Keratinocyte (primary cell): ENCODE results near the gene ENO2. TPM values are rescaled to one million over a fixed set of nuclear protein-coding genes. Genes with fewer than 3 reads are reported as not detected.

Source experiments
- DNase-seq: peaks from one replicate; pipeline ENCODE4 v3.0.0-alpha.2; 2011; ENCODE audit warnings: low read depth, missing footprints, low spot score
- FAIRE-seq: peaks from 2 replicates; lab custom pipeline; 2011; peaks lifted over from hg19 to GRCh38; lab: Jason Lieb, UNC
- H2AFZ ChIP-seq: 2 replicates; pipeline ENCODE4 v1.6.0; 2012; ENCODE audit warnings: low read length, control low read depth, inconsistent platforms; ENCODE audit not compliant: control insufficient read depth
- H3K27ac ChIP-seq: 2 replicates; pipeline ENCODE4 v1.5.1; 2011; ENCODE audit warnings: low read length; ENCODE audit not compliant: control insufficient read depth, insufficient read depth
- H3K27me3 ChIP-seq: 3 replicates; pipeline ENCODE4 v1.6.0; 2011; ENCODE audit warnings: low read length; ENCODE audit not compliant: control insufficient read depth, insufficient read depth; ENCODE audit errors: extremely low read depth
- H3K36me3 ChIP-seq, 2 experiments: 2 replicates in 1 of 2; 3 replicates in 1 of 2; pipeline ENCODE4 v1.5.1; 2011; ENCODE audit warnings: low read length in 2 of 2, mild to moderate bottlenecking in 1 of 2; ENCODE audit not compliant: control insufficient read depth in 2 of 2, insufficient read depth in 2 of 2; ENCODE audit errors: extremely low read depth in 1 of 2
- H3K4me1 ChIP-seq: 3 replicates; pipeline ENCODE4 v1.5.1; 2011; ENCODE audit warnings: low read length; ENCODE audit not compliant: control insufficient read depth, insufficient read depth; ENCODE audit errors: extremely low read depth
- H3K4me2 ChIP-seq: 3 replicates; pipeline ENCODE4 v1.6.0; 2011; ENCODE audit warnings: low read depth, low read length; ENCODE audit not compliant: control insufficient read depth, insufficient read depth; ENCODE audit errors: extremely low read depth
- H3K4me3 ChIP-seq, 3 experiments: fragments of 200-600 bp in 1 of 3; sonication (generic) in 1 of 3; 2 replicates in 2 of 3; 3 replicates in 1 of 3; pipeline ENCODE4 v1.5.1; 2011 to 2016; ENCODE audit warnings: low read length in 3 of 3, mild to moderate bottlenecking in 3 of 3, control low read depth in 2 of 3, inconsistent platforms in 1 of 3, low read depth in 1 of 3, mixed read lengths in 1 of 3, mixed run types in 1 of 3, moderate library complexity in 1 of 3; ENCODE audit not compliant: control insufficient read depth in 2 of 3, insufficient read depth in 2 of 3; ENCODE audit errors: extremely low read depth in 1 of 3
- H3K79me2 ChIP-seq: 2 replicates; pipeline ENCODE4 v1.6.0; 2012; ENCODE audit warnings: low read length; ENCODE audit not compliant: control insufficient read depth, insufficient read depth
- H3K9ac ChIP-seq: 3 replicates; pipeline ENCODE4 v1.6.0; 2011; ENCODE audit warnings: low read length; ENCODE audit not compliant: control insufficient read depth, insufficient read depth; ENCODE audit errors: extremely low read depth
- H3K9me1 ChIP-seq: 3 replicates; pipeline ENCODE4 v1.6.0; 2011; ENCODE audit warnings: low read length; ENCODE audit not compliant: control insufficient read depth, insufficient read depth; ENCODE audit errors: extremely low read depth
- H3K9me3 ChIP-seq: 2 replicates; pipeline ENCODE4 v1.5.1; 2012; ENCODE audit warnings: low read depth, low read length; ENCODE audit not compliant: control insufficient read depth
- H4K20me1 ChIP-seq: 3 replicates; pipeline ENCODE4 v1.6.0; 2011; ENCODE audit warnings: low read length; ENCODE audit not compliant: control insufficient read depth, insufficient read depth; ENCODE audit errors: extremely low read depth
- EZH2 ChIP-seq: IDR thresholded peaks from one replicate; pipeline ENCODE4 v1.6.1; 2012; ENCODE audit warnings: inconsistent platforms, mild to moderate bottlenecking, low read length, moderate library complexity
- dilution Hi-C: fragments of 300-500 bp; cut with MboI; formaldehyde crosslinking; loops from one replicate; pipeline ENCODE4 v1.7.0; 2020; ENCODE audit warnings: low sequenced_read_pairs; ENCODE audit not compliant: extremely low pct_ligation_motif_present
- polyA plus RNA-seq, 5 experiments: library from polyadenylated mRNA; depleted of rRNA in 3 of 5; stranded (reverse) in 3 of 5; stranded (forward) in 1 of 5; unstranded in 1 of 5; fragments of >200 nt; gene quantifications; 1 replicate in 1 of 5; 2 replicates in 3 of 5; 3 replicates in 1 of 5; pipeline versions ENCODE4 v1.2.1 to v1.2.3, GENCODE V29; 2011 to 2012; ENCODE audit warnings: missing spikeins in 2 of 5, low read depth in 1 of 5, low replicate concordance in 1 of 5
- TF ChIP-seq, protein P1 (sequence below), 3 experiments: IDR thresholded peaks in 1 of 3; conservative IDR thresholded peaks in 1 of 3; optimal IDR thresholded peaks in 1 of 3; 2 replicates in 2 of 3; 3 replicates in 1 of 3; pipeline versions ENCODE3 to v1.5.1; 2011; ENCODE audit warnings: low read length in 3 of 3, mild to moderate bottlenecking in 3 of 3, moderate library complexity in 2 of 3, control low read depth in 1 of 3, inconsistent platforms in 1 of 3; ENCODE audit not compliant: insufficient read depth in 2 of 3; ENCODE audit errors: extremely low read depth in 1 of 3

Gene ENO2
- polyA plus RNA-seq, 1 donor (not counting 4 experiments of a cell fraction or from before 2014, with no cell fraction given), result 1.7 TPM

DNA sequence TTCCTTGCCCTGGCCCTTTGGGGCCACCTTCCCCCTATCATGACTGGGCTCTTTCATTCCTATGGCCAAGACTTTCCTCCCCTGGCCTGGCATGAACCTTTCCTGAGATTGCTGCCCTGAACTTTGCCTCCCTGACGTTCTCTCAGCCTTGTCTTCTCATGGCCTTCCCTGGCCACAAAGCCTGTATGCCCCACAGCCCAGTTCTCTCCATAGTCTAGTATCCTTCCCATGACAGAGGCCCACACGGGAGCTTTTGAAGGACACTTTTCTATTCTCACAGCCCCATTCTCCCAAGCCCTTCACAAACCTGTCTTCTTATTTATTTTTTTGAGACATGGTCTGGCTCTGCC is 24.8 kb downstream of the ENO2 start:
- dilution Hi-C loops, result no loop called here
- Histone ChIP-seq H2AFZ (no peak overlapping the region), H3K27ac (no peak overlapping the region)

DNA sequence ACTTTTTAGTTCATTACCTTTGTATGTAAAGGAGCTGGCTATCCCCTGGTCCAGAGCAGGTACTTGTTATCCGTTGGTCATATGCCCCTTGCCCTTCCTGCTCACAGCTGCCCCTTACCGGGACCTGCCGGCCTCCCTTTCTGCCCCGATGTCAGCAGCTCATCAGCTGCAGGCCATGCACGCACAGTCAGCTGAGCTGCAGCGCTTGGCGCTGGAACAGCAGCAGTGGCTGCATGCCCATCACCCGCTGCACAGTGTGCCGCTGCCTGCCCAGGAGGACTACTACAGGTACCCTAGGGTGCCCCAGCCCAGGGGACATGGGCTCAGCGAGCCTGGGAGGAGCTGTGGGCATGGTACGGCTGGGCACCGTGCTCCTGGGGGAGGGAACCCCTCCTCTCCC is 26.9 kb downstream of the ENO2 start:
- Histone ChIP-seq H3K36me3 (peaks cover 16 to 21% of the 10 kb centered on the region in 2 experiments), H4K20me1 (no peaks in the 10 kb centered on the region), H3K9ac (no peak overlapping the region), H3K79me2 (peaks cover 3% of the 10 kb centered on the region), H3K4me1 (peaks cover 25% of the 10 kb centered on the region), H3K9me1 (no peaks in the 10 kb centered on the region), H3K4me3 (no peak overlapping the region), H3K4me2 (no peak overlapping the region), H3K27ac (no peak overlapping the region), H3K27me3 (no peaks in the 10 kb centered on the region), H3K9me3 (no peaks in the 10 kb centered on the region), H2AFZ (no peak overlapping the region)
- no peak for TF ChIP-seq EZH2
- TF ChIP-seq, protein P1, sequence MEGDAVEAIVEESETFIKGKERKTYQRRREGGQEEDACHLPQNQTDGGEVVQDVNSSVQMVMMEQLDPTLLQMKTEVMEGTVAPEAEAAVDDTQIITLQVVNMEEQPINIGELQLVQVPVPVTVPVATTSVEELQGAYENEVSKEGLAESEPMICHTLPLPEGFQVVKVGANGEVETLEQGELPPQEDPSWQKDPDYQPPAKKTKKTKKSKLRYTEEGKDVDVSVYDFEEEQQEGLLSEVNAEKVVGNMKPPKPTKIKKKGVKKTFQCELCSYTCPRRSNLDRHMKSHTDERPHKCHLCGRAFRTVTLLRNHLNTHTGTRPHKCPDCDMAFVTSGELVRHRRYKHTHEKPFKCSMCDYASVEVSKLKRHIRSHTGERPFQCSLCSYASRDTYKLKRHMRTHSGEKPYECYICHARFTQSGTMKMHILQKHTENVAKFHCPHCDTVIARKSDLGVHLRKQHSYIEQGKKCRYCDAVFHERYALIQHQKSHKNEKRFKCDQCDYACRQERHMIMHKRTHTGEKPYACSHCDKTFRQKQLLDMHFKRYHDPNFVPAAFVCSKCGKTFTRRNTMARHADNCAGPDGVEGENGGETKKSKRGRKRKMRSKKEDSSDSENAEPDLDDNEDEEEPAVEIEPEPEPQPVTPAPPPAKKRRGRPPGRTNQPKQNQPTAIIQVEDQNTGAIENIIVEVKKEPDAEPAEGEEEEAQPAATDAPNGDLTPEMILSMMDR (optimal IDR thresholded peaks at IDR 0.05 in 1 of 3, IDR thresholded peaks at IDR 0.05 in 1 of 3, conservative IDR thresholded peaks at IDR 0.05 in 1 of 3; ENCODE audit: extremely low read depth in 1 of 3, insufficient read depth in 2 of 3, low read length in 3 of 3), result no peak
- DNase-seq (no peak), FAIRE-seq (no peak)
- dilution Hi-C loops, result no loop called here

More for the DNA sequence above, 24.8 kb downstream of the ENO2 start:
- Histone ChIP-seq H3K9me1 (no peaks in the 10 kb centered on the region), H3K4me3 (no peak overlapping the region), H4K20me1 (no peaks in the 10 kb centered on the region), H3K27me3 (no peaks in the 10 kb centered on the region), H3K4me1 (peaks cover 10% of the 10 kb centered on the region), H3K9ac (no peak overlapping the region), H3K36me3 (peaks cover 20 to 30% of the 10 kb centered on the region in 2 experiments), H3K4me2 (no peak overlapping the region), H3K79me2 (no peaks in the 10 kb centered on the region), H3K9me3 (no peaks in the 10 kb centered on the region)
- no peak for FAIRE-seq
- TF ChIP-seq, protein P1 (optimal IDR thresholded peaks at IDR 0.05 in 1 of 3, IDR thresholded peaks at IDR 0.05 in 1 of 3, conservative IDR thresholded peaks at IDR 0.05 in 1 of 3; ENCODE audit: extremely low read depth in 1 of 3, insufficient read depth in 2 of 3, low read length in 3 of 3), result no peak
- no peak for TF ChIP-seq EZH2
- no peak for DNase-seq
